GM21526 (cell line): ENCODE measurements around the gene MEPCE.
"Not testable (repeated sequence)": the region's sequence is repeated elsewhere in the genome, so short reads cannot be mapped to it uniquely, and the experiment has no call there.

Experiments
- ATAC-seq: cut with Tn5 transposase; IDR thresholded peaks from one replicate; pipeline ENCODE4 v1.9.1; 2021; ENCODE audit warnings: moderate library complexity; ENCODE audit not compliant: unreplicated experiment, low FRiP score

MEPCE gene

DNA sequence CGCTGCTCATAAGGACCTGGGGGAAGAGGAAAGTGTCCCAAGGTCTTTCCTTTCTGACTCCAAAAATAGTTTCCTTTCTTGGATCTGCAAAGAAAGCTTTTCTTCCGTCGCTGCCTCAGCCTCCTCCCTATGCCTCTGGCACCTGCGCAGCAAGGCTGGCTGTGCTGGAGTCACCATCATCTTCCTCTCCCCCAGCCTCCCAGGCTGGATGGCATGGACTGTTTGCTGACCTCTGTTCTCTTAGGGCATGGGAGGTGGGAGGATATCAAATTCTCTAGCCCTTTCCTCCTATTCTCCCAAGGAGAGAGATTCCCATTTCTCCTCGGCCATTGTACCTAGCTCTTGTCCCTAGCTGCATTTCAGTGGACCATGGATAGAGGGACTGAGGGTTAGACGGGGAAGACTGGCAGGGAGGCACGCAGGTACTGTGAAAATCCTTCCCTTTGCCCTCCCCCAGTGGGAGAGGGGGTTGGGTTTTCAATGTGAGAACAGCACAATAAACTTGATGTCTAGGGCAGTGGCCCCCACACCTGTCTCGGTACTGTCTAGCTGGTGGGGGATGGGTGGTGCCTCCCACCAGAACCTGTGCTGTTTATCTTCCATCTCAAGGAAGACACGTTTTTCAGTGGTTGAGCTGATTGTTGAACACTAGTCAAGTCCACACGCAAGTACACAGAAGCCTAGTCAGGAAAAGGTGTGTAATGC lies 4.1 kb downstream of the MEPCE start:
- no peak for ATAC-seq

- ATAC-seq, result no peak
Measured at GRCh38 chr7:100434297-100435144, 4.9 kb downstream of the MEPCE start.

- ATAC-seq, result peak; percentile 23
Measured at GRCh38 chr7:100435401-100436304, 6.0 kb downstream of the MEPCE start.

DNA sequence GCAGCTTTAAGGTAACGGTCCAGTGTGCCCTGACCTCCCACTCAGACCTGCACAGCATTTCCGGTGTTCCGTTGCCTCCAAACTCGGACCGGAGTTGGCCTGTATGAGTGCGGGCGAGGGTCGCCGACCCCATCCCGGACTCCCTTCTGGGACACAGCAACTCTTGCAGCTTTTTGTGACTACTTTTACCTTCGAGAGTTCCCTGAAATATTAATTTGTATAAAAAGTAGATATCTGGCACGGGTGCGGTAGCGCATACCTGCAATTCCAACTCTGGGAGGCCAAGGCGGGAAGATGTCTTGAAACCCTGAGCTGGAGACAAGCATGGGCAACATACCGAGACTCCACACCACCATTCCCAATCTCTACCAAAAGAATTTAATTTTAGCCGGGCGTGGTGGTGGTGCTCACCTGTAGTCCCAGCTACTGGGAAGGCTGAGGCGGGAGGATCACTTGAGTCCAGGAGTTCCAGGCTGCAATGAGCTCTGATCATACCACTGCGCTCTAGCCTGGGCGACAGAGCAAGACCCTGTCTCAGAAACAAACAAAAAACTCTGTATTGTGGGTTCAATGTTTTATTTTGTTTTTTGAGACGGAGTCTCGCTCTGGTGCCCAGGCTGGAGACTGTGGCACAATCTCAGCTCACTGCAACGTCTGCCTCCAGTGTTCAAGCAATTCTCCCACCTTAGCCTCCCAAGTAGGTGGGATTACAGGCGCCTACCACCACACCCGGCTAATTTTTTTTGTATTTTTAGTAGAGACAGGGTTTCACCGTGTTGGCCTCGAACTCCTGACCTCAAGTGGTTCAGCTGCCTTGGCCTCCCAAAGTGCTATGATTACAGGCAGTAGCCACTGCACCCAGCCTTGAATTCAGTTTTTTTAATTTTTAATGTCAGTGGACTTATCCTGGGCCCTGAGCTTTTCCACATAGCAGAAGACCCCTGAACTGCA lies 7.8 kb downstream of the MEPCE start:
- ATAC-seq, result no peak

DNA sequence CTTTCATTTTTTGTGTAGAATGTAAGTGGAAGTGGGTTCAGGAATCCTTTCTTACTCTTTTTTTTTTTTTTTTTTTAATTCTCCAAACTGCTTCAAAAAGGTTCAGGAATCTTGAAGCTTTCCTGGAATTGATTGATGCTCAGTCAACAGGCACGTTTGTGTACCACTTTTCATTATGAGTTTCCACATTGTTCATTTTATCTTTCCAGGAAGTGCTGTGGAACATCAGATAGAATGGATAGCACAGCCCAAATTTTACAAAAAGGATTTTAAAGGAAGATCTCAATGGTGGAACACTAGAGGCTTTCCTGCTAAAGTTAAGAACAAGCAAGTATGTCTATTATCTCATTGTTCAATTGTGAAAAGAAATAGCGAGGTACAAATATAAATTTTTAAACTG lies 8.5 kb downstream of the MEPCE start:
- no peak for ATAC-seq

DNA sequence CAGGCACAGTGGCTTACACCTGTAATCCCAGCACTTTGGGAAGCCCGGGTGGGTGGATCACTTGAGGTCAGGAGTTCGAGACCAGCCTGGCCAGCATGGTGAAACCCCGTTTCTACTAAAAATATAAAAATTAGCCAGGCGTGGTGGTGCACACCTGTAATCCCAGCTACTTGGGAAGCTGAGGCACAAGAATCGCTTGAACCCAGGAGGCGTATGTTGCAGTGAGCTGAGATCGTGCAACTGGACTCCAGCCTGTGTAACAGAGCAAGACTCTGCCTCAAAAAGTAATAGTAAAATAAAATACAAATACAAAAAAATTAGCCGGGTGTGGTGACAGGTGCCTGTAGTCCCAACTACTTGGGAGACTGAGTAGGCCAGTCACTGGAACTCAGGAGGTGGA lies 9.1 kb downstream of the MEPCE start:
- ATAC-seq, result not testable (repeated sequence)

DNA sequence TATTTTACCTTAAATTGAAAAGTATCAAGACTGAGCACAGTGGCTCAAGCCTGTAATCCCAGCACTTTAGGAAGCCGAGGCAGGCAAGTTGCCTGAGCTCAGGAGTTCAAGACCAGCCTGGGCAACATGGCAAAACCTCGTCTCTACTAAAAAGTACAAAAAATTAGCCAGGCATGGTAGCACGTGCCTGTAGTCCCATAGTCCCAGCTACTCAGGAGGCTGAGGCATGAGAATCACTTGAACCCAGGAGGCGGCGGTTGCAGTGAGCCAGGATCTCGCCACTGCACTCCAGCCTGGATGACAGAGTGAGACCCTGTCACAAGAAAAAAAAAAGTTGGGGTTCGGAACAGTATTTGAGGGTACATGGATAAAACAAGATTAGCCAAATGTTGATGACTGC lies 9.6 kb downstream of the MEPCE start:
- ATAC-seq, result not testable (repeated sequence)

DNA sequence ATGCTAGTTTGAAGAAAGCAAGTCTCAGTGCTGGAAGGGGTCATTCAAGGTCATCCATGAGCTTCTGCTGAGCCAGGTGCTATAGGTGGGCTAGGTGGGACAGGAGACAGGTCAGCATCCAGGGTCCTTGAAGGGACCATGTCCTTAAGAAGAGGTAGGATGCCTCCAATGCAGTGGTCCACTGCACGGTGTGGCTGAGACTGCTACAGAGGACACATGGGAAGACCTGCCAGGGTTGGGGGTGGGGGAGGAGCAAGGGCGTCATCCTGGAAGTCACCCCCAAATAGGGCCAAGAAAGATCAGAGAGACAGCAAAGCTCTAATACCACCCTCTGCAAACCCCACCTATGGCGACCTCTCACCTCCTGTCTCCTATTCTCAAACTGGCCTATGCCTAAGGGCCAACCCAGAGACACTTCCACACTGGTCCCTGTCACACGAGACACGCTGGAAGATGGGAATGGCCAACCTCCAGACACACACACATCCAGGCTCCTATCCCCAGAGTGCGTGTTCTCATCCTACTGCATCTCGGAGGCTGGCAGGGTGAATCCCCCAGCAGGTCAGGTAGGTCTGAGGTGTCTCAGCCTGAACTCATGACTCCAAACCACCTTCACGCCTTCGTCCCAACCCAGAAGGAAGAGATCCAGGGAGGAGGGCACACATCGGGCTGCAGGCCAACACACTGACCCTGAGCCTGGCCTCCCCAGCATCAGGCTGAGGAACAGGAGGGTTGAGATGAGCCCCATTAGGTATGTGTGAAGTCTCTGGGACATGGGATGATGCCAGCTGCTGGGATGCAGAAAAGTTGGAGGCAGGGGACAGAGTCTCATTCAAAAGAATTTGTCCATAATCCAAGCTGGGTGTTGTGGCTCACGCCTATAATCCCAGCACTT lies 12.3 kb downstream of the MEPCE start:
- no peak for ATAC-seq

- ATAC-seq, result no peak
Measured at GRCh38 chr7:100443096-100443840, 13.6 kb downstream of the MEPCE start.

- ATAC-seq, result no peak
Measured at GRCh38 chr7:100444311-100445278, 15.0 kb downstream of the MEPCE start.

- ATAC-seq, result no peak
Measured at GRCh38 chr7:100446040-100446439, 16.4 kb downstream of the MEPCE start.

GRCh38 chr7:100447363-100447762 lies 17.7 kb downstream of the MEPCE start:
- ATAC-seq, result not testable (repeated sequence)

DNA sequence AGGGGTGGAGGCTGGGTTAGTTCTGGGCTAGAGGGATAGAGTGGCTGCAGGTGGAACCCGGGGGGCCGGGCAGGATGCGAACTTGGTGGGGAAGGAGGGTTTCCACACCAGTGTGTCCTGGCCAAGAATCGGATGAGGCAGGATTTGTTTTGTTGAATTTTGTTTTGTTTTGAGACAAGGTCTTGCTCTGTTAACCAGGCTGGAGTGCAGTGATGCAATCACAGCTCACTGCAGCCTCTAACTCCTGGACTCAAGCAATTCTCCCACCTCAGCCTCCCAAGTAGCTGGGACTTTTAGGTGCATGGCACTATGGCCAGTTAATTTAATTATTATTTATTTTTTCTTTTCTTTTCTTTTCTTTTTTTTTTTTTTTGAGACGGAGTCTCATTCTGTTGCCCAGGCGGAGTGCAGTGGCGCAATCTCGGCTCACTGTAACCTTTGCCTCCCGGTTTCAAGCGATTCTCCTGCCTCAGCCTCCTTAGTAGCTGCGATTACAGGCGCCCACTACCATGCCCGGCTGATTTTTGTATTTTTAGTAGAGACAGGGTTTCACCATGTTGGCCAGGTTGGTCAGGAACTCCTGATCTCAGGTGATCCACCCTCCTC lies 19.7 kb downstream of the MEPCE start:
- ATAC-seq, result no peak

DNA sequence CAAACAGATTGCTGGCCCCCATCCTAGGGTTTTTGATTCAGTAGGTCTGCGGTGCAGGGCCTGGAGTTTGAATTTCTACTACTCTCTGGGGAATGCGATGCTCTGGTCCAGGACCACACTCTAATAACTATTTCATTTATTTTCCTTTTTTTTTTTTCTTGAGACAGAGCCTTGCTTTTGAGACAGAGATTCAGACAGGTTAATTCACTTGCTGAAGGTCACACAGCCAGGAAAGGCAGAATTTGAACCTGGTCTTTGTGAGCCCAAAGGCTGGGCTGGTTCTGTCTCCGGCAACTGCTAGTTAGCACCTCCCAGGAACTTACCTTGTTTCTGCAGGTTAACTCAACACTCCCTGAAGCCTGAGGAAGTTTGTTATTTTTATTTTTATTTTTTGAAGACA lies 22.9 kb downstream of the MEPCE start:
- ATAC-seq, result no peak

DNA sequence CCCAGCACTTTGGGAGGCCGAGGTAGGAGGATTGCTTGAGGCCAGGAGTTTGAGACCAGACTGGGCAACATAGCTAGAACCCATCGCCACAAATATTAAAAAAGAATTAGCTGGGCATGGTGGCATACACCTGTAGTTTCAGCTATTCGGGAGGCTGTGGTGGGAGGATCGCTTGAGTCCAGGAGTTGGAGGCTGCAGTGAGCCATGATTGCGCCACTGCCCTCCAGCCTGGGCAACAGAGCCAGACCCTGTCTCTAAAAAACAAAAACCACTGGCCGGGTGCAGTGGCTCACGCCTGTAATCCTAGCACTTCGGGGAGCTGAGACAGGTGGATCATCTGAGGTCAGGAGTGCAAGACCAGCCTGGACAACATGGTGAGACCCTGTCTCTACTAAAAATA lies 24.2 kb downstream of the MEPCE start:
- not testable (repeated sequence) for ATAC-seq

DNA sequence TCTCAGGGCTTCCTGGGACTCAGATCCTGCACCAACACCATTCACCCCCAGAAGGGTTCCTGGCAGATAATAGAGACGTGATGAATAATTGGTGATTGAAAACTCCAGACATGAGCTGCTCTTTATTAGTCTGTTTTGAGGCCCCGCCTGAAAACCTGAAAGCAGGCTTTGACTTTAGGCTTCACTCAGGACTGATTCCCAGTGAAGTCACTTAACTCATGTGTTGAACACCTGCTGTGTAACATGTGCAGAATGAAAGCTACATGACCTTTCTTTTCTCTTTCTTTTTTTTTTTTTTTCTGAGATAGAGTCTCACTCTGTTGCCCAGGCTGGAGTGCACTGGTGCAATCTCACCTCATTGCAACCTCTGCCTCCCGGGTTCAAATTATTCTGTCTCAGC lies 25.6 kb downstream of the MEPCE start:
- no peak for ATAC-seq

- no peak for ATAC-seq
Measured at GRCh38 chr7:100456562-100456961, 26.9 kb downstream of the MEPCE start.
